ENCODE data around the gene NBEAL2.
"Not testable (repeated sequence)": the region's sequence is repeated elsewhere in the genome, so short reads cannot be mapped to it uniquely, and the experiment has no call there.

Gene NBEAL2

GRCh38 chr3:46946856-46947545 lies 32.5 kb upstream of the NBEAL2 start:
- DNase-seq, result no peak

- DNase-seq, result no peak
Measured at GRCh38 chr3:46947546-46947901, 31.9 kb upstream of the NBEAL2 start.

- no peak for DNase-seq
Measured at GRCh38 chr3:46947981-46948791, 31.3 kb upstream of the NBEAL2 start.

- no peak for DNase-seq
Measured at GRCh38 chr3:46948830-46949671, 30.4 kb upstream of the NBEAL2 start.

- no peak for DNase-seq
Measured at GRCh38 chr3:46950177-46950576, 29.3 kb upstream of the NBEAL2 start.

- no peak for DNase-seq
Measured at GRCh38 chr3:46950650-46951241, 28.7 kb upstream of the NBEAL2 start.

- no peak for DNase-seq
Measured at GRCh38 chr3:46952813-46953212, 26.7 kb upstream of the NBEAL2 start.

- DNase-seq, result no peak
Measured at GRCh38 chr3:46953234-46954010, 26.0 kb upstream of the NBEAL2 start.

GRCh38 chr3:46954178-46954577 lies 25.3 kb upstream of the NBEAL2 start:
- DNase-seq, result no peak

GRCh38 chr3:46955157-46955556 lies 24.3 kb upstream of the NBEAL2 start:
- no peak for DNase-seq

- no peak for DNase-seq
Measured at GRCh38 chr3:46955801-46956259, 23.6 kb upstream of the NBEAL2 start.

- DNase-seq, result no peak
Measured at GRCh38 chr3:46957092-46957820, 22.2 kb upstream of the NBEAL2 start.

GRCh38 chr3:46958467-46959160 lies 20.9 kb upstream of the NBEAL2 start:
- DNase-seq, result no peak

GRCh38 chr3:46959161-46959511 lies 20.3 kb upstream of the NBEAL2 start:
- DNase-seq, result no peak

- DNase-seq, result no peak
Measured at GRCh38 chr3:46960081-46960701, 19.3 kb upstream of the NBEAL2 start.

GRCh38 chr3:46960835-46961234 lies 18.6 kb upstream of the NBEAL2 start:
- DNase-seq, result no peak

- no peak for DNase-seq
Measured at GRCh38 chr3:46962427-46962826, 17.0 kb upstream of the NBEAL2 start.

GRCh38 chr3:46962990-46963389 lies 16.5 kb upstream of the NBEAL2 start:
- DNase-seq, result no peak

- DNase-seq, result not testable (repeated sequence)
Measured at GRCh38 chr3:46964038-46964590, 15.4 kb upstream of the NBEAL2 start.

GRCh38 chr3:46965151-46965550 lies 14.3 kb upstream of the NBEAL2 start:
- no peak for DNase-seq
